Measurements from ENCODE around the gene SIPA1L3.

DNA sequence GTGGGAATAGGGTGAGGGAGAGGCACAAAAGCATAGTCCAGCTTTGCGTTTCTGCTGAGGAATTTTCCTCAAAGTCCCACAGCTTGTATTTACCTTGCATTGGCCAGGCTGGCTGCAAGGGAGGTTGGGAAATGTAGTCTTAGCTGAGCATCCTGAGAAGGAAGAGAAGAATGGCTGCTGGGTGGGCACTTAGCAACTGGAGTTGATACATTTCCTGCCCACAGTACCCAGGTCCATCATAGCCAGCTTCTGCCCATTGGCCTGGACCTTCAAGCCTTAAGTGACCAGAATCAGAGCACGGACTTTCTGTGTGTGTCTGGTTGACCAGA lies 112.4 kb downstream of the SIPA1L3 start:
- TF ChIP-seq, protein P1, sequence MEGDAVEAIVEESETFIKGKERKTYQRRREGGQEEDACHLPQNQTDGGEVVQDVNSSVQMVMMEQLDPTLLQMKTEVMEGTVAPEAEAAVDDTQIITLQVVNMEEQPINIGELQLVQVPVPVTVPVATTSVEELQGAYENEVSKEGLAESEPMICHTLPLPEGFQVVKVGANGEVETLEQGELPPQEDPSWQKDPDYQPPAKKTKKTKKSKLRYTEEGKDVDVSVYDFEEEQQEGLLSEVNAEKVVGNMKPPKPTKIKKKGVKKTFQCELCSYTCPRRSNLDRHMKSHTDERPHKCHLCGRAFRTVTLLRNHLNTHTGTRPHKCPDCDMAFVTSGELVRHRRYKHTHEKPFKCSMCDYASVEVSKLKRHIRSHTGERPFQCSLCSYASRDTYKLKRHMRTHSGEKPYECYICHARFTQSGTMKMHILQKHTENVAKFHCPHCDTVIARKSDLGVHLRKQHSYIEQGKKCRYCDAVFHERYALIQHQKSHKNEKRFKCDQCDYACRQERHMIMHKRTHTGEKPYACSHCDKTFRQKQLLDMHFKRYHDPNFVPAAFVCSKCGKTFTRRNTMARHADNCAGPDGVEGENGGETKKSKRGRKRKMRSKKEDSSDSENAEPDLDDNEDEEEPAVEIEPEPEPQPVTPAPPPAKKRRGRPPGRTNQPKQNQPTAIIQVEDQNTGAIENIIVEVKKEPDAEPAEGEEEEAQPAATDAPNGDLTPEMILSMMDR (conservative IDR thresholded peaks at IDR 0.05 in 1 of 2, IDR thresholded peaks at IDR 0.05 in 1 of 2; ENCODE audit: extremely low read depth in 1 of 2, insufficient read depth in 1 of 2, low read depth in 1 of 2, low read length in 2 of 2), result no peak
- no peak for TF ChIP-seq EZH2 (IDR thresholded peaks at IDR 0.05; ENCODE audit: borderline replicate concordance, low read length)

All from mammary epithelial cell (primary cell).